Measurements from ENCODE around the gene HSPA13. TPM values are rescaled to one million over a fixed set of nuclear protein-coding genes. Genes with fewer than 3 reads are reported as not detected.
A peak's percentile ranks its signal among the peaks of the same experiment; 100 is the strongest.

Gene HSPA13
- total RNA-seq, 1 experiment from 2014 or later: 25.1 TPM

GRCh38 chr21:14382486-14382834, 486 bp downstream of the HSPA13 start:
- H3K4me1 ChIP-seq (ENCODE audit: insufficient read depth, low read length): peaks cover 20% of the 10 kb centered on the region
- no peaks in the 10 kb centered on the region for H3F3A ChIP-seq (ENCODE audit: low read length, unreplicated experiment)
- ChIA-PET CTCF (no interaction called here), POLR2A (ENCODE audit: unreplicated experiment) (interaction anchor here (0.7 to 1.0 kb wide), 2 partner anchors 19 to 1294 kb away, joined by 3 to 5 read pairs; no protein-coding TSS in a partner anchor)
- DNase-seq (peak; percentile 23), ATAC-seq (peak; percentile 4; the same call in 1 of the 2 replicates)
- H3K9ac ChIP-seq (ENCODE audit: low read length): peak overlapping the region; percentile 78
- intact Hi-C loops (cut with micrococcal nuclease): loop anchor here (5.0 kb wide), 1 partner anchor 1350 kb away; no protein-coding TSS in a partner anchor
- H3K27me3 ChIP-seq (ENCODE audit: low read length): no peaks in the 10 kb centered on the region
- no peaks in the 10 kb centered on the region for H3K9me2 ChIP-seq (replicated peaks; ENCODE audit: low read length)
- peak overlapping the region; percentile 87 for H3K4me3 ChIP-seq (ENCODE audit: low read length)
- H3K9me3 ChIP-seq (ENCODE audit: low read length): no peaks in the 10 kb centered on the region
- H3K36me3 ChIP-seq (ENCODE audit: low read depth, low read length): peaks cover 12% of the 10 kb centered on the region
- TF ChIP-seq CTCF (conservative IDR thresholded peaks at IDR 0.05; ENCODE audit: low read depth, low read length): no peak
- no peak for TF ChIP-seq EZH2 (IDR thresholded peaks at IDR 0.05; ENCODE audit: low read length, unreplicated experiment)
- no peak for TF ChIP-seq EZH2phosphoT487 (IDR thresholded peaks at IDR 0.05; ENCODE audit: borderline replicate concordance, low read length)
- BruUV-seq (replicated peaks): TSS peak; percentile 58
- H4K20me1 ChIP-seq (ENCODE audit: low read length): peaks cover 8% of the 10 kb centered on the region; the same call in 1 of the 2 replicates
- peak overlapping the region; percentile 86 for H2AFZ ChIP-seq (ENCODE audit: low read length)
- H3K79me2 ChIP-seq (ENCODE audit: low read length): peaks cover 36% of the 10 kb centered on the region
- no peak overlapping the region; the same call in 1 of the 2 replicates for H3K27ac ChIP-seq (ENCODE audit: low read length)
- peak overlapping the region; percentile 90 for H3K4me2 ChIP-seq (ENCODE audit: low read length)

- no peak; the same call in 1 of the 2 replicates for ATAC-seq
- peak; percentile 24 for DNase-seq
- H3K27ac ChIP-seq (ENCODE audit: low read length): no peak overlapping the region
- no peak overlapping the region for H3K9ac ChIP-seq (ENCODE audit: low read length)
- POLR2A ChIA-PET (ENCODE audit: unreplicated experiment): no interaction called here
- CTCF ChIA-PET: no interaction called here
- H3K4me2 ChIP-seq (ENCODE audit: low read length): no peak overlapping the region
- H3F3A ChIP-seq (ENCODE audit: low read length, unreplicated experiment): no peaks in the 10 kb centered on the region
- H3K4me3 ChIP-seq (ENCODE audit: low read length): no peak overlapping the region
- H3K9me2 ChIP-seq (replicated peaks; ENCODE audit: low read length): no peaks in the 10 kb centered on the region
- peaks cover 8% of the 10 kb centered on the region for H4K20me1 ChIP-seq (ENCODE audit: low read length)
- H3K79me2 ChIP-seq (ENCODE audit: low read length): peaks cover 25% of the 10 kb centered on the region
- BruUV-seq (replicated peaks): no TSS peak
- intact Hi-C loops (cut with micrococcal nuclease): no loop called here
- no peak overlapping the region for H2AFZ ChIP-seq (ENCODE audit: low read length)
- TF ChIP-seq CTCF (conservative IDR thresholded peaks at IDR 0.05; ENCODE audit: low read depth, low read length) (peak; percentile 54; the same call in 1 of the 2 replicates), EZH2 (IDR thresholded peaks at IDR 0.05; ENCODE audit: low read length, unreplicated experiment) (no peak), EZH2phosphoT487 (IDR thresholded peaks at IDR 0.05; ENCODE audit: borderline replicate concordance, low read length) (no peak)
- peaks cover 44% of the 10 kb centered on the region for H3K36me3 ChIP-seq (ENCODE audit: low read depth, low read length)
- no peaks in the 10 kb centered on the region for H3K27me3 ChIP-seq (ENCODE audit: low read length)
- H3K4me1 ChIP-seq (ENCODE audit: insufficient read depth, low read length): peaks cover 13% of the 10 kb centered on the region
- no peaks in the 10 kb centered on the region for H3K9me3 ChIP-seq (ENCODE audit: low read length)
Measured at GRCh38 chr21:14376854-14377253, 6.1 kb downstream of the HSPA13 start.

GRCh38 chr21:14366998-14367397, 15.9 kb downstream of the HSPA13 start:
- POLR2A ChIA-PET (ENCODE audit: unreplicated experiment): no interaction called here
- CTCF ChIA-PET: no interaction called here

More at GRCh38 chr21:14366998-14367397, 15.9 kb downstream of the HSPA13 start:
- no peak overlapping the region for H3K27ac ChIP-seq (ENCODE audit: low read length)
- no peaks in the 10 kb centered on the region for H3K36me3 ChIP-seq (ENCODE audit: low read depth, low read length)
- intact Hi-C loops (cut with micrococcal nuclease): no loop called here
- TF ChIP-seq EZH2 (IDR thresholded peaks at IDR 0.05; ENCODE audit: low read length, unreplicated experiment) (no peak), CTCF (conservative IDR thresholded peaks at IDR 0.05; ENCODE audit: low read depth, low read length) (no peak), EZH2phosphoT487 (IDR thresholded peaks at IDR 0.05; ENCODE audit: borderline replicate concordance, low read length) (no peak)
- no peak overlapping the region for H3K4me3 ChIP-seq (ENCODE audit: low read length)
- DNase-seq (no peak), ATAC-seq (no peak)
- H4K20me1 ChIP-seq (ENCODE audit: low read length): no peaks in the 10 kb centered on the region; the same call in 1 of the 2 replicates
- H3K79me2 ChIP-seq (ENCODE audit: low read length): no peaks in the 10 kb centered on the region
- BruUV-seq (replicated peaks): no TSS peak
- H3K9me3 ChIP-seq (ENCODE audit: low read length): no peaks in the 10 kb centered on the region
- H3K4me1 ChIP-seq (ENCODE audit: insufficient read depth, low read length): no peaks in the 10 kb centered on the region
- no peaks in the 10 kb centered on the region for H3F3A ChIP-seq (ENCODE audit: low read length, unreplicated experiment)
- no peaks in the 10 kb centered on the region for H3K9me2 ChIP-seq (replicated peaks; ENCODE audit: low read length)
- no peak overlapping the region for H3K4me2 ChIP-seq (ENCODE audit: low read length)
- no peak overlapping the region for H2AFZ ChIP-seq (ENCODE audit: low read length)
- no peak overlapping the region for H3K9ac ChIP-seq (ENCODE audit: low read length)
- peaks cover 22% of the 10 kb centered on the region for H3K27me3 ChIP-seq (ENCODE audit: low read length)

Measured in PC-3 (cell line).